GM20431 (cell line): ENCODE measurements around the gene CRIM1.

Experiments
- in situ Hi-C: fragments of 300-500 bp; cut with MseI, MboI; formaldehyde crosslinking; loops from one replicate; pipeline ENCODE4 v1.15.0; 2020; ENCODE audit warnings: low sequenced_read_pairs; ENCODE audit not compliant: unreplicated experiment

Gene CRIM1

DNA sequence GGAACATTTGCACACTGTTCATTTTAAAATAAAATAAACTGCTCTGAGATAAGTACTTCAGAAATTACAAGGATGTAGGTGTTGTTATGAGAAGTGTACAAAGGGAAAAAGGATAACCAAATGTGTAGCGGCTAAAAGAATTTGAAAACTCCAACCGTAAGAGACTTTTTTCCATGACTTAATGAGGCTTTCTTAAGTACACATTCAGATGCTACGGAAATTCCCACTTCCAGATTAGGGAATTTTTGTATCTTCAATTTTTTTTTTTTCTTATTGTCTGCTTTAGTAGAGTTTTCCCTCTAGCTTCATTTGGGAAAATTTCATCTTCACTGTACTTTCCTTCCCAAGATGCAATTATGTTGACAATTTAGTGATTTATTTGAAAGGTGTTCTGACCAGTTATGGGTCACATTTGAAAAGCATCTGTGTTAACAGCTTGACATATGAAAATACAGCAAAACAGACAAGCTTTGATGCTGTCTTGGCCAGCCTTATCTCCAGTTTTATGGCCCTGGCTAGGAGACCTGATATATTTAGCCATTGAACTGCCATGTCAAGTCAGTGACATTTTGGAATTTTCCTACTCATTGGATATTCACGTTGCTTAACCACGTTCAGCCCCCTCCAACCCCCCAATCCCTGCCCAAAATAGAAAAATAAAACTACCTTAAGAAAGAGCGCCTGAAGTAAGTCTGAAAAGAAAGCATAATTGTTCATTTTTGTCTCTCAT is 136.8 kb downstream of the CRIM1 start:
- in situ Hi-C loops: no loop called here

- in situ Hi-C loops: no loop called here
Measured at GRCh38 chr2:36493306-36493705, 137.7 kb downstream of the CRIM1 start.

- in situ Hi-C loops: no loop called here
Measured at GRCh38 chr2:36497570-36498163, 142.1 kb downstream of the CRIM1 start.

GRCh38 chr2:36499128-36499820 is 143.7 kb downstream of the CRIM1 start:
- in situ Hi-C loops: no loop called here

GRCh38 chr2:36500072-36500471 is 144.5 kb downstream of the CRIM1 start:
- in situ Hi-C loops: no loop called here

DNA sequence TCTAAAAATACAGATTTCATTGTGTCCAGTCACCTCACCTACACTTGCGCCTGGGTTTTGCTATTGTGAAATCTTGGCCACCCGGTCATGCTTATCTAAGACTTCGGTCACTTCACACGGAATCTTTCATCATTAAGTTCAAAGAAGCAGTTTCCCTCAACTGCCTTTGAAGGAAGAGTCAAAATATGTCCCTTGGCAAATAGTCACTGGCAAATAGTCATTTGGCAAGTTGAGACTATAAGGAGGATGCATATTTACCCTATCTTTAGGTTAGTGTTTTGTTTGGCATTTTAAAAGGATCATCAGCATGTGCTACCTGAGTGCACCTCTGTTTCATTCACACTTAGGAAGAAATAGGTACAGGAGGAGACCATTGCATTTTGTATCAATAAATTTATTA is 146.5 kb downstream of the CRIM1 start:
- in situ Hi-C loops: no loop called here

GRCh38 chr2:36507408-36507812 is 151.8 kb downstream of the CRIM1 start:
- in situ Hi-C loops: no loop called here

DNA sequence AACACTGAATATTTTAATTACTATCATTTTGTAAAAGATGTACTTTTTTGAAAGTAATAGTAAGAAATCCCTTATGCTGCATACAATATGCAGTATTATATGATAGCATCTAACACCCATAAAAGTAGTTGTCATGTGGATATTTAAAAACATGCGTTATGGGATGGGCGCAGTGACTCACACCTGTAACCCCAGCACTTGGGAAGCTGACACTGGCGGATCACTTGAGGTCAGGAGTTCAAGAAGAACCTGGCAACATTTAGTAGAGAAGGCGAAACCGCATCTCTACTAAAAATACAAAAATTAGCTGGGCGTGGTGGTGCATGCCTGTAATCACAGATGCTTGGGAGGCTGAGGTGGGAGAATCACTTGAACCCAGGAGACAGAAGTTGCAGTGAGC is 153.5 kb downstream of the CRIM1 start:
- in situ Hi-C loops: no loop called here

DNA sequence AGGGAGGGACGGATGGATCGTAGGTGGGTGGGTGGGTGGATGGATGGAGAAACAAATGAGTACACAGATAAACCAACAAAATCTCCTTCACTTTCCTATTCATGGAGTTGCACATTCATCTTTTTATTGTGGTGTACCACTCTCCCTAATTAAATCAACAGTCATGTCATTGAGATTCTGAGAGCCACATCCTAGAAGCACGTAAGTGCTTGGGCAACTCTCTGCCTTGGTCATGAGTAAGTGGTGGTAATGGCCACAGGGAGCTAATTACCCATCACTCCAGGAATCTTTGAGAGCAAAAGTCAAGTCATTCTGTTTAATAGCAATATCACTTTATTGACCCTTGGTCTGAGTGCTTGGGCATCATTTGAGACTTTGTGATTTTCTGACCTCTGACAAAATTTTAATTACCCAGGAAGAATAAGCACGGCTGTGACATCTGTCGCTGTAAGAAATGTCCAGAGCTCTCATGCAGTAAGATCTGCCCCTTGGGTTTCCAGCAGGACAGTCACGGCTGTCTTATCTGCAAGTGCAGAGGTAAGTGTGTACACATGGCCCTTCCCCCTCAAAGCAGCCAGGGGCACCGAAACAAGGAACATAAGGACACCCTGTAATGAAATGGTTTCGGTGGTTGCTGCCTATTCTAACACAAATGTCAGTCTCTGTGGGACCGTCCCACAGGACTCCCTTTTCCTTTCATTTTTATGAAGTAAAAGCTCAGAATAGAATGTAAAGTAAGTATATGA is 156.5 kb downstream of the CRIM1 start:
- in situ Hi-C loops: no loop called here

- in situ Hi-C loops: no loop called here
Measured at GRCh38 chr2:36512705-36513104, 157.1 kb downstream of the CRIM1 start.

GRCh38 chr2:36513661-36514060 is 158.1 kb downstream of the CRIM1 start:
- in situ Hi-C loops: no loop called here

- in situ Hi-C loops: no loop called here
Measured at GRCh38 chr2:36515538-36515937, 160.0 kb downstream of the CRIM1 start.

DNA sequence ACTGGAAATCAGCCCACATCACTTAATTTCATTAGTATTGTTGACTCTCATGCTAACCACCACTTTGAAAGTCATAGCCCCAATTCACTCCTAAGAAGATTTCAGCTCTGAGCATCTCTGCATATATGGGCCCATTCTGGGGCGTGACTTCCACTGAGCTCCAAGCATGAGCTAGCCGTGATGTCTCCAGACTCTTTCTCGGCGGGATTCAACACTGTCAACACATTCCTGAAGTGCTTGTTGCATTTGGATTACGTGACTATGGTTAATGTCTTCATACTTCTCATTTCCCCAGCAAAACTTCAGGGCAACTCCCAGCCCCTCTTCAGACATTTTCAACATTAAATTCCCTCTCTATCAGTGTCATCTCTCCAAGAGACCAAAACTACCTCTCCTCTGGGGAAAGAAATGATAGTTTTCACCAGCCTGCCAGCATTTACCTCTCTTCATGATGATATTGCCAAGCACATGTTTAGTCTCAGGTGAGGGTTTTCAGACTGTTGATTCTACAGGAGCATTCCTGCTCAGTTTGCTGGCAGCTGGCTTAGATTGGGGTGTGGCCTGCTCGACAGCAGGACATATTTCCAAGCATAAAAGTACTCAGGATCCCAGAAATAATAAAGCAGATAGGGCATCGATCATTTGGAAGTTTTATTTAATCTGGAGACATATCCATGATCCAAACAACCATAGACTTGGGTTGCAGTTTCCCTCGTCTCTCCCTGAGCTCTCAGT is 160.7 kb downstream of the CRIM1 start:
- in situ Hi-C loops: no loop called here

DNA sequence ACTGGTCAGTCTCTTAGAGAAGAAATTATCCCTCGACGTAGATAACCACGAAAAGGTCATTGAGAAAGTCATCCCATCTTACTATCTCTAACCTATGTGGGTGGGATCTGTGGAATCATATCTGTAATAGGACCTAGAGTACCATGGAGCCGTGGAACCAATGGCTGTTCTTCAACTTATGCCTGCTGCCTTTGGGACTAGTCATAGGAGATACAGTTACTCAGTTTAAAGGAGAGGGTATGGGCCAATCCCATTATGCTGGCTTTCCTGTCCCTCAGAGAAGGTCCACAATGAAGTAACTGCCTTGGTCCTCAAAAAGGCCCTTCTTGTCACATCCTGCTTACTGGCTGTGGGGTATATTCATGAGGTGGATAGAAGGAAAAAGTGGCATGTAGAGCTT is 164.9 kb downstream of the CRIM1 start:
- in situ Hi-C loops: no loop called here

GRCh38 chr2:36523153-36523552 is 167.6 kb downstream of the CRIM1 start:
- in situ Hi-C loops: no loop called here

DNA sequence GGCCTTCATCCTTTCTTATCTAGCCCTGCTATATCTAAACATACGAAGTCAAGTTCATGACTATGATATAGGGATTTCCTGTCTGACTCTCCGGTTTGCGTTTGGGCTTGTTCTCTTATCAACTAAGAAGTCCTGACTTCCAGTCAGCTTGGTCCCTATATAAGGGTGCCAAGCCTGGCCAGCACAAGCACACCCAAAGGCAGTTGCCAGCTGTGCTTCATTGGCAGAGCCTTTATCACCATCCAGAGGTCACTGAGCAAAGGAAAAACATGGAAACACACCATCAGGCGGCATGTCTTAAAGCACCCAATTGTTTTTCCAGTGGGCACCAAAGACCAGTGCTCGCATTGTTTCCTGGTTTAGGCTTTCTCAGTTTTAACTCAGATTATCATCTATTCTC is 169.7 kb downstream of the CRIM1 start:
- in situ Hi-C loops: no loop called here

- in situ Hi-C loops: no loop called here
Measured at GRCh38 chr2:36526226-36526625, 170.6 kb downstream of the CRIM1 start.

GRCh38 chr2:36528274-36528673 is 172.7 kb downstream of the CRIM1 start:
- in situ Hi-C loops: no loop called here

DNA sequence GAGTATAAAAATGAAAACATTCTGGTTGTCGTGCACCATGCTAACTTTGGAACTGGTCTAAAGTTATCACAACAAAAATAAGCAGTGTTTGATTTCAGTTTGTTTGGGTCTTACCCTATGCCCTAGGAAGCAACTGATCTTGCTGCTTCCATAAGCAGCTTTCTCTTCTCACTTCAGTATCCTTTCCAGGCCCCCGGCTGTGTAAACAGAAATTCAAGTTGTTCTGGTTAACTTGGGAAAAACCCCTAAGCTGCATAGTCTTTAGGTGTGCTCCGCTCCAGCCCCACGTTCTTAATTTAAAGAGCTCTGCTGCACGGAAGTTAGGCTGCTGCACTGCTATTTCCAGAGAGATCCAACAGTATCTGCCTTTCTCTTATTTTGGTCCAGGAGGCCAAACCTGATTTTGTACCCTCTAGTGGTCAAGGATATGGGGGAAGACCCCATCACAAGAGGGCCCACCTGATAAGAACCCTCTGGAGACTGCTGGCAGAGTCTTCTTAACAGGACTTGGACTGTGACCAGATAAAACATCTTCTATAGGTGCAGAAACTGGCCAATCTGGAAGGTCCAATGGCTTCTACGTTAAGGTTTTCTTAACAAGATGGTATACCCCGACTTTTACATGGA is 173.3 kb downstream of the CRIM1 start:
- in situ Hi-C loops: no loop called here
